RWPE1 (cell line): ENCODE measurements around the gene MYH14.
"Not testable (repeated sequence)": the region's sequence is repeated elsewhere in the genome, so short reads cannot be mapped to it uniquely, and the experiment has no call there.

Experiments
- CTCF ChIA-PET: fragments of 350-600 bp; sonication (Branson Sonifier 250); formaldehyde crosslinking; extraction: SDS; loops from one replicate; lab custom pipeline; 2021; lab: Yijun Ruan, JAX
- POLR2A ChIA-PET: fragments of 400-600 bp; formaldehyde crosslinking; extraction: SDS; loops from one replicate; lab custom pipeline; 2020; ENCODE audit warnings: antibody characterized with exemption; ENCODE audit not compliant: low non-redundant PET; lab: Yijun Ruan, JAX
- DNase-seq: peaks from one replicate; pipeline ENCODE4 v3.0.0; 2012; ENCODE audit warnings: low spot score
- H3K27ac ChIP-seq: fragments of 450-650 bp; 2 replicates; pipeline ENCODE4 v1.5.1; 2017
- CTCF ChIP-seq: fragments of 450-650 bp; conservative IDR thresholded peaks from 2 replicates; pipeline ENCODE4 v1.5.1; 2017; ENCODE audit warnings: low read depth, mild to moderate bottlenecking

MYH14 gene

GRCh38 chr19:50224986-50225747 is 21.7 kb downstream of the MYH14 start:
- H3K27ac ChIP-seq, result no peak overlapping the region
- CTCF ChIA-PET, result no interaction called here
- no peak for TF ChIP-seq CTCF
- DNase-seq, result no peak
- POLR2A ChIA-PET, result no interaction called here

DNA sequence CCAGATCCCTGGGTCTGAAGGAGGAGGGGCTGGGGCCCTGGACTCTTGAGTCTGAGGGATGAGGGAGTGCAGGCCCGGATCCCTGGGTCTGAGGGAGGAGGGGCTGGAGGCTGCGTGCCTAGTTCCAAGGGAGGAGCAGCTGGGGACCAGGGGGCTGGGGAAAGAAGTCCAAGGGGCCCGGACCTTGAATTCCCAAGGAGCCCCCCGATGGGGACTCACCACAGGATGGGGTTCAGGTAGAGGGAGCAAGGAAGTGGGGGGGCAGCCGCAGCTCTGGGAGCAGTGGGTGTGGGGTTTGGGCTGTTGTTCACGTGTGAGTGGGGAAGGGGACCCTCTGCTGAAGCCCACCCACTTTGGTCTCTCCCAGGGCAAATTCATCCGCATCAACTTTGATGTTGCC is 23.1 kb downstream of the MYH14 start:
- POLR2A ChIA-PET, result no interaction called here
- no peak for TF ChIP-seq CTCF
- DNase-seq, result no peak
- CTCF ChIA-PET, result no interaction called here
- H3K27ac ChIP-seq, result no peak overlapping the region

- DNase-seq, H3K27ac ChIP-seq, POLR2A ChIA-PET: not testable (repeated sequence)
- CTCF ChIA-PET, result interaction anchor here (0.6 to 0.7 kb wide), 2 partner anchors 10 to 30 kb away, joined by 3 to 8 read pairs; no protein-coding TSS in a partner anchor
Measured at GRCh38 chr19:50228153-50228552, 24.7 kb downstream of the MYH14 start.

GRCh38 chr19:50230379-50231351 is 27.2 kb downstream of the MYH14 start:
- POLR2A ChIA-PET, result no interaction called here
- DNase-seq, result no peak

GRCh38 chr19:50231417-50231816 is 28.0 kb downstream of the MYH14 start:
- H3K27ac ChIP-seq, DNase-seq, POLR2A ChIA-PET, CTCF ChIA-PET: not testable (repeated sequence)

More at GRCh38 chr19:50230379-50231351, 27.2 kb downstream of the MYH14 start:
- TF ChIP-seq CTCF, result no peak
- H3K27ac ChIP-seq, result no peak overlapping the region
- CTCF ChIA-PET, result no interaction called here

DNA sequence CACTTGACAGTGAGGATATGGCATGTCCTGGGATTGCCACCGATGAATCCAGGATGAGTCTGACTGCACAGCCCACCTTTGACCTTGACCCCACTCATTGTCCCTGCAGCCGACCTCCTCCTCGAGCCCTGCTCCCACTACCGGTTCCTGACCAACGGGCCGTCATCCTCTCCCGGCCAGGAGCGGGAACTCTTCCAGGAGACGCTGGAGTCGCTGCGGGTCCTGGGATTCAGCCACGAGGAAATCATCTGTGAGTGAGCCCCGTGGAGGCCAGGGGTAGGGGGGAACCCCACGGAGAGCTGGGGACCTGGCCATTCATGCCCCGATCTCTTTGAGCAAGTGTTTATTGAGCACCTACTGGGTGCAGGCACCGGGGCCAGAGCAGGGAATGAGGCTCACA is 28.4 kb downstream of the MYH14 start:
- no peak overlapping the region for H3K27ac ChIP-seq
- DNase-seq, result no peak
- CTCF ChIA-PET, result no interaction called here
- TF ChIP-seq CTCF, result no peak
- POLR2A ChIA-PET, result interaction anchor here (0.7 kb wide), 1 partner anchor 322 kb away, joined by 5 read pairs; no protein-coding TSS in a partner anchor

DNA sequence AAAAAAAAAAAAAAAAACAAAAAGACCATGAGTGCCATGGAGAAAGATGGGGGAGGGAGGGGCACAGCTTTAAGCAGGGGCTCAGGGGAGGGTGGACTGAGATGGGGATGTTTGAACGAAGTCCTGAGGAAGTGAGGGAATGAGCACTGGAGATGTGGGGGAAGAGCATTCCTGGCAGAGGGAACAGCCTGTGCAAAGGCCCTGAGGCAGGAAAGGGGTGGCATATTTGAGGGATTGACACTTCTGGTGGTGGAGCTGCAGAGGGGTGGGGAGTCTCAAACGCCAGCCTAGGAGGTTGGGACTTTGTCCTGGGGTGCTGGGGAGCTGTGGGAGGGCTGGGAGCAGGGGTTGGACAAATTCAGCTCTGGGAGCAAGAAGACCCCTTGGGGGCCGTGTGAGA is 29.2 kb downstream of the MYH14 start:
- no peak overlapping the region for H3K27ac ChIP-seq
- no peak for DNase-seq
- no peak for TF ChIP-seq CTCF
- POLR2A ChIA-PET, result interaction anchor here (0.7 kb wide), 1 partner anchor 323 kb away, joined by 5 read pairs; no protein-coding TSS in a partner anchor
- CTCF ChIA-PET, result no interaction called here
